ENCODE data around the gene CD59.
"Not testable (repeated sequence)": the region's sequence is repeated elsewhere in the genome, so short reads cannot be mapped to it uniquely, and the experiment has no call there.

Gene CD59

GRCh38 chr11:33692013-33692504 is 44.2 kb downstream of the CD59 start:
- no peak for DNase-seq

- DNase-seq: no peak
Observed at GRCh38 chr11:33691066-33691864, 45.0 kb downstream of the CD59 start.

GRCh38 chr11:33690290-33691065 is 45.7 kb downstream of the CD59 start:
- DNase-seq: no peak

GRCh38 chr11:33689501-33689900 is 46.7 kb downstream of the CD59 start:
- DNase-seq: no peak

GRCh38 chr11:33689085-33689484 is 47.1 kb downstream of the CD59 start:
- DNase-seq: no peak

GRCh38 chr11:33687733-33688479 is 48.3 kb downstream of the CD59 start:
- peak; percentile 83 for DNase-seq

GRCh38 chr11:33685082-33685481 is 51.1 kb downstream of the CD59 start:
- no peak for DNase-seq

- DNase-seq: no peak
Observed at GRCh38 chr11:33684003-33684706, 52.1 kb downstream of the CD59 start.

GRCh38 chr11:33682446-33682845 is 53.8 kb downstream of the CD59 start:
- DNase-seq: peak; percentile 42

GRCh38 chr11:33682019-33682418 is 54.2 kb downstream of the CD59 start:
- no peak for DNase-seq

GRCh38 chr11:33678616-33679015 is 57.6 kb downstream of the CD59 start:
- not testable (repeated sequence) for DNase-seq

- DNase-seq: no peak
Observed at GRCh38 chr11:33674035-33674814, 62.0 kb downstream of the CD59 start.

- DNase-seq: no peak
Observed at GRCh38 chr11:33672273-33672672, 64.0 kb downstream of the CD59 start.

GRCh38 chr11:33670250-33671011 is 65.8 kb downstream of the CD59 start:
- DNase-seq: no peak

GRCh38 chr11:33669598-33670249 is 66.5 kb downstream of the CD59 start:
- DNase-seq: no peak

GRCh38 chr11:33668951-33669596 is 67.1 kb downstream of the CD59 start:
- DNase-seq: no peak

GRCh38 chr11:33668468-33668825 is 67.8 kb downstream of the CD59 start:
- peak; percentile 2 for DNase-seq

GRCh38 chr11:33667819-33668467 is 68.3 kb downstream of the CD59 start:
- no peak for DNase-seq

GRCh38 chr11:33665350-33666106 is 70.7 kb downstream of the CD59 start:
- DNase-seq: no peak

Measured in NCI-H82 (cell line).